Measurements from ENCODE around the gene FSIP1.

- TF ChIP-seq CTCF (IDR thresholded peaks at IDR 0.05) = no peak
- TF ChIP-seq POLR2A (IDR thresholded peaks at IDR 0.05) = no peak
Observed at GRCh38 chr15:39629906-39630305, 152.7 kb downstream of the FSIP1 start.

All from lower leg skin (tissue), 3 donors.